Activated effector memory CD4-positive, alpha-beta T cell treated with anti-CD3 and anti-CD28 coated beads, Interleukin-2, amount 50 U/mL, for 16 hours (primary cell): ENCODE results near the gene C1QL4.
"Not testable (repeated sequence)": the region's sequence is repeated elsewhere in the genome, so short reads cannot be mapped to it uniquely, and the experiment has no call there.

Source experiments
- DNase-seq: peaks from one replicate; pipeline ENCODE4 v3.0.0-alpha.2; 2020

The C1QL4 gene

DNA sequence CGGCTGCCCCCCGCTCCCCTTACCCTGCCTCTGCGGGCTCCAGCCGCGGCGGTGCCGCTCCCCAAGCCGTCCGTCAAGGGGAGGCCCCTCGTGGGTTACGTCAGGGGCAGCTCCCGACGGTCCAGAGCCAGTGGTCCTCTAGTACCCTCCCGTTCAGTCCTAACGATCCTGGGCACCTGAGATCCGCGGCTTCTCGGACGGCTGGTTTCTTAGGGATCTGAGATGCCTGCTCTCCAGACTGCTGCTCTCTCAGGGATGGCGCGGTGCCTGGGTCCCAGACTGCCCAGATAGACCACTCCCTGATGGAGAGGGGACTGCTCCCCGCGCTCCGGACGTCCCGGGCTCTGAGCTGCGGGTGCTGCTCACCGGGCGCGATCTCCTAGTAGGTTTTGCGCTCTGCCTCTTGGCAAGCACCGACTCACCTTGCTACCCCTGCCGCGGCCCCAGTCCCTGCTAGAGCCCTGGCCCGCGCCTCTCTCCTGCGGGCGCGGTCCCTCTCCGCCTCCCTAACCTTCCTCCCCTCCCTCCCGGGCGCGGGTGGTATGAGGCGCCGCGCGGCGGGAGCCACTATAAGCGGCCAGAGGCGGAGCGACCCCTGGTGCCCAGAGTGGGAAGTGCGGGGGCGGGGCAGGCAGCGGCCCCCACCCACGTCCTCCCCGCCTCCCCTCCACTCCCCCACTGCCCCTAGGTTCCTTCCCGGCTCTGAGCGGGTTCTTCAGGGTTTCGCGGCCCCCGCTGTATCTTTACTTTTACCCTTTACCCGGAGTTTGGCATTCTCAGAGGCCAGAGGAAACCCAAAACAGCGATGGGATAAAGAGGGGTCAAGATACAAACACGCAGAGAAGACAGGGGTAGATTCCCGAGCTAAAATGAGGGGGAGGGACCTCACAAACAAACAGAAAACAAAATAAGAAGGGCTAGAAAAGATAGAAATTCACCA lies at the start of gene C1QL4:
TSS of gene C1QL4 (minus strand) at position 544 of the 940 bp plus-strand sequence. CDS start 711 bp downstream, outside the sequence.
- peak; percentile 96 for DNase-seq

DNA sequence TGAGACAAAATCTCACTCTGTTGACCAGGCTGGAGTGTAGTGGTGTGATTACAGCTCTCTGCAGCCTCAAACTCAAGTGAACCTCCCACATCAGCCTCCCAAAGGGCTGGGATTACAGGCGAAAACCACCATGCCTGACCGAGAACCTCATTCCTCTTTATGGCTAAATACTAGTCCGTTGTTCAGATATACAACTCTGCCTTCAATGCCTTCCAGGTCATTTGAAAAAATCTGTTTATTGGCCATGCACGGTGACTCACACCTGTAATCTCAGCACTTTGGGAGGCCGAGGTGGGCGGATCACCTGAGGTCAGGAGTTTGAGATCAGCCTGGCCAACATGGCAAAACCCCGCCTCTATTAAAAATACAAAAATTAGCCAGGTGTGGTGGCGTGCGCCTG lies 43.2 kb upstream of the C1QL4 start:
- DNase-seq = not testable (repeated sequence)

DNA sequence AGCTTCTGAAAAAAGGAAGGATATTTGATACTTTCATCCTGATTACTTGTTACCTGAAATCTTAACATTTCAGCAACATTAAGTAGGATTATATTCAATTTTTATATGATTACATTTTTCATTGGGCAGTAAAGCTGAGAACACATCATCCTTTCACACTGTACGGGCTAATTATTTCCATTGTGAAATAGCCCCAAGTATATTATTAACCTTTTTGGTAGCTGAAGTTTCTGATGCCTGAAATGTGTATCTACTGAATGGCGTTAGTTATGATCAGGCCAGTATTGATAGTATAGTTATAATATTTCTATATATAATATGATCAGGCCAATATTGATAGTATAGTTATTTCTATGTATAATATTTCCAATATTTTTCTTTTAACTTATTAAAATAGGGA lies 40.4 kb upstream of the C1QL4 start:
- no peak for DNase-seq

DNA sequence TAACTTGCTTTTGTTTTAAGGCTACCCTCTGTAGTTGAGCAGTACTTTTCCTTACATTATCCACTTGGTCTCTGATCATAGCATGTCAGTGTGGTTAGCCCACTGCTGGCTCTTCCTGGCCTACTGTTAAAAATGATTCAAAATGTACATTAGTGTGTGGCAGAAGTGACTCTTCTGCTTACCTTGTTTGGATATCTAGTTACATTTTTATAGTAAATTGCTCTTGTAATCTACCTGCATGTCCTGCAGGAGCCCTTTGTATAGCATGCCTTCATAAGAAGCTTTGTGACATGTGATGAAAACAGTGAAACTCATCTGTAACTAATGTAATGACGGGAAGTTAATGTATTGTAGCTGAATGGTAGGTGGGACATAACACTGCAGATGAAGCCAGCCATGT lies 38.4 kb upstream of the C1QL4 start:
- DNase-seq = no peak

DNA sequence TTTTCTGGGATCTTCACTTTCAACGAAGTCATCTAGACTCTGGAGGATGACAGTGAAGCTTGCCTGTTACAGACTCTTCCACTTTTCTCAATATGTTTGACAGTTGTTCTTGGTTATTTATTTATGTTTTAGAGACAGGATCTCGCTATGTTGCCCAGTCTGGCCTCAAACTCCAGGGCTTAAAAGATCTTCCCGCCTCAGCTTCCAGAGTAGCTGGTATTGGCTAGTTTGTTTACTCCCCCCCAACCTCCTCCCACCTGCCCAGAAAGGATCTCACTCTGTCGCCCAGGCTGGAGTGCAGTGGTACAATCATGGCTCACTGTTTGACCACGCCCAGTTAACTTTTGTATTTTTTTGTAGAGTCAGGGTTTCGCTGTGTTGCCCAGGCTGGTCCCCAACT lies 33.6 kb upstream of the C1QL4 start:
- no peak for DNase-seq

DNA sequence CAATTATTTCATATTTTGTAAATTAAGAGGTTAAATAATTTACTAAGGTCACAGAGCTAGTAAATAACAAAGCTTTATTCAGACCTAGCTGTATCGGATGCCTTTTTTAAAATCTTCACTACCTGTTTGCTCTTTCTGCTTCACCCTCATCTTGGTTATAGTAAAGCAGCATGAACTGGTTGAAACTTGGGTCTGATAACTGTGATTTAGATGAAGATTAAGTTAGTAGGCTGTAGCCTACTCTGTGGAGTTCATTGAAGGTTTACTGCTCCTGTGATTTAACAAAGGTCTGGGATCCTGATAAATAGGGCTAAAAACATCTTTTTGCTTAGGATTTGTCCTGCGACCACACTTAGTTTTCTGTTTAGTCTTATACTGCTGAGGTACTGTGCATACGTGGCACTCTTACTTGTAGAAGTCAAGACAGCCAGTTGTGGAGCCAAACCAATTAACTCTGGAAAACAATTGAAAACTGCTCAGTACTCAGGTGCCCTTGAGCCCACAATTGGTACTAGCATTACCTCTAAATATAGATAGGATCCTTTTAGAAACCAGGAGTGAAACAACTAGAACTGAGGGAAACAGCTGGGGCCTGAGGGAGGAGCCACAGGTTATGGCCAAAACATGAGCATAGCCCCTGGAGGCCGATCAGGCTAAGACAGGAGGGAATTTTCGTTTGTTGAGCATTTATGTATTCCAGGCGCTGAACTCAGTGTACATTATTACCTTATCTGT lies 32.6 kb upstream of the C1QL4 start:
- DNase-seq = peak; percentile 66

DNA sequence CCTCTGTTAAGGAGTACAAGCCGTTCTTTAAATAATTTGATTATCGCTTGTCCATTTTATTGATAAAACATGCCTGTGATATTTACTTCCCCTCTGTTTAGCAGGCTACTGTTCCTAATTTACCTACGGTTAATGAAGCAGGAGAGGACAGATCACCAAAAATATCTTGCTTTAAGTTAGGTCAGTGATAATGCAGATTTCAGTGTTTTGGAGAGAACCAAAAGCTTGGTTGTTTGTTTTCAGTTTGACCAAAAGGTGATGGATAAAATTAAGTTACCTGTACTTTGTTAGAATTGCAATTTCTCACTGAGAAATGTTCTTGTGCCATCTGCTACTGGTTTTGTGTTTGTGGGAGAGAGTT lies 31.2 kb upstream of the C1QL4 start:
- no peak for DNase-seq

DNA sequence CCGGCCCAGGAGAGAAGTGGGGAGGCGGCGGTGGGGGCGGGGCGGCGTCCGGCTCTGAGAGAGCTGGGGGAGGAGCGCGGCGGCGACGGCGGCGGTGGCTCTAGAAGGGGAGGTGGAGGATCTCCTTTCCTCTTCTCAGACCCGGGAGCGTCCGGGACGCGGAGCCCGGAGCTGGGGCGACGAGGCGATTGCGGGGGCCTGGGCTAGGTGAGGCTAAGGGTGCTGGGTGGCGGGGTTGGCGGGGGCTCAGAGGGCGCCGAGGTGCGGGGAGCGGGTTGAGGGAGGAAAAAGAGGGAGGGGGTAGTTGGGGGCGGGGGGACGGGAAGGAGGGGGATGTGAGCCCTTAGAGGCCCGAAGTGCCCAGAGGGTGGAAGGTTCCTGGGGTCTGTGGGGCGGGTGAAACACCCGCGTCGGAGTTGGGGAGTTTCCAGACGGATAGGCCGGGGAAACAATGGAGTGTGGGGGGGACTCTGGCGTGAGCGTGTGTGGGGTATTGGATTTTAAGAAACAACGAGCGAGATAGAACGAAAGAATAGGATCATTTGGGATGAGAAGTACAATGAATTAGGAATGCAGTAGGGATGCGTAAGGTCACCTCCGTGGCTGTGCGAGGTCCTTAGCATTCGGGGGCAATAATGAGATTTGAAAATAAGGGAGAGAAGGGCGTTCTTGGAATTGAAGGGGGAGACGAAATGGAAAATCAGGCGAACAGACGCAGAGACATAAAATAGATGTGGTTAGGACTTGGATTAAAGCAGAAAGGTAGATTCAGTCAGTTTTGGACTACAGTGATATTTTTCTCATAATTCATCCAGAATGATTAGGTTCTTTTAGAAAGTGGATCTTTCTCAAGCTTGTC lies 30.6 kb upstream of the C1QL4 start, which contains the start of gene SPATS2:
TSS of gene SPATS2 (plus strand) at position 82 of the 859 bp plus-strand sequence. CDS start 93,551 bp downstream, outside the sequence.
- DNase-seq = no peak

DNA sequence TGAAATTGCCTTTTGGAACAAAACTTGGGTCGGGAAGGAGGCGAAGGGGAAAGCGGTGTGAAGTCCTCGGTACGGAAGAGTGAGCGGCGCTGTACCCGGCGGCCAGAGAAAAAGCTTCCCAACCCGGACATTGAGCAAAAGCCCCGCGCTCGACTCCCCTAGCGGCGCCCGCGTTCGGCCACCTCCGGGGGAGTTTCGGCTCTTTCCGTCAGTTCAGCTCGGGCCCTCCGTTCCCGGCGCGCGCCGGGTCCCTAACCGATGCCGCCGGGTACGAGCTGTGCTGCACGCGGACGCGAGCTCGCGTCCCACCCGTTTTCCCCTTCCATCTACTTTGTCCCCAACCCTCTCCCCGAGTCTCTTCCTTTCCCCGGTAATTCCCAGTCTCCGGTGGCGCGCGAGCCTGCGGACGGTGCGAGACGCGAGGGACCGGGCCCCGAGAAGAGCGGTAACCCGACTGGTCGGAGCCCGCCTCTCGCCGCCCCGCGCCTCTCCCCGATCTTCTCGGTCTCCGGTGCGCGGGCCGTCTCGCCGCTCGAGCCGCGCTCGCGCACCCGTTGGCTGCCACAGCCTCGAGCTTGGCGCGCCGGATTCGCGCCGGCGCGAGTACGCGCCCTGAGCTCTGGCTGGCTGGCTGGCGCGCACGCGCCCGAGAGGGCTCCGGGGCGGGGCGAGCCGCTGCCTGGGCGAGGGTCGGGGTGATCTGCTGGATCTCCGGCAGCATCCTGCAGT lies 29.8 kb upstream of the C1QL4 start:
- peak; percentile 95 for DNase-seq

DNA sequence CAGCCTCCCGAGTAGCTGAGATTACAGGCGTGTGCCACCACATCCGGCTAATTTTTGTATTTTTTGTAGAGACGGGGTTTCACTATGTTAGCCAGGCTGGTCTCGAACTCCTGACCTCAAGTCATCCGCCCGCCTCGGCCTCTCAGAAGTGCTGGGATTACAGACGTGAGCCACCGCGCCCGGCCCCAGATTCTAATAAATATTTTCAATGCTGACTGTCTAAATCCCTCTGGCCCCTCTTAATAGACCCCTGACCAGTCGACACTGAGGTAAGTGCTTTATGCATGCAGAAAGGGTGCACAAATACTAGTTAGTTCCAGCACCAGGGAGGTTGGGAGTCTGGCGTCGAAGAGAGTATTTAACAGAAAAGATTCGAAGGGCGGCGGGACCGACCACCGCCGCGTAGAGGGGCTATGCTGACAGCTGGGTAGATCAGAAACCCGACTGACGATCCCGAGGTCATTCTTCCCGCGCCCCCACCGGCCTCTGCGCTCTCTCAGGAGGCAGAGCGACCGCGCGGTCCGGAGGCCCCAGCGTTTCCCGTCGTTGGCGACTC lies 29.2 kb upstream of the C1QL4 start:
- no peak for DNase-seq

DNA sequence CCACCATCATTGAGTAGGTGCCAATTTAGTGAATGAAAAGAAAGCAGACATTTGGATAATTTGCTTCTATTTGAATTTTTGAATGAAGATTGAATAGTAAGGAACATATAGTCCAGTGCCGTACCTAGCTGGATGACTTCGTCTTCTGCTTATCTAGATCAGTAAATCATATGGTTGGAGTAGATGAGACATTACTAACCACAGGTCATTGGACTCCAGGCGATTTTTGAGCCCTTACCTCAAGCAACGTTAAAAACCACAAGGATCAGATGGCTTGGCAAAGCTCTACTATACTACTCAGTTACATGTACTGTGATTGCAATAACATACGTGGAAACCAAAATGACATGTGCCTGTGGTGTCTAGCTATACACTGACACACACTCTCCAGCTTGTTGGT lies 28.6 kb upstream of the C1QL4 start:
- no peak for DNase-seq

DNA sequence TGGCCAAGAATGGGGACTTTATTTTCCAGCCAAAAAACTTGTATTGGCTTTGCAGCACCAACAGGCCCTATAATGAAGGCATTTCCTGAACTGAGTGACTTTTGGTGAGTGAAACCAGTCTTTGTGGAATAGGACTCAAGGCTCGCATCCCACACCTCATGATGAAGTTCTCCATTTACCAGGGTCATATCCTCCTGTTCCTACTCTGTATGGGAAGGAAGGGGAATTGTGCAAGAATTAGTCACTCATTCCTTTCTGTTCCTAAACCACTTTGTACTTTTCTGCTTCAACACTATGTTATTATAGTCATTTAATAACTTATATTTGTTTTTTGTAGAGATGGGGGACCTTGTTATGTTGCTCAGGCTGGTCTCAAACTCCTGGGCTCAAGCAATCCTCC lies 28.0 kb upstream of the C1QL4 start:
- DNase-seq = no peak

DNA sequence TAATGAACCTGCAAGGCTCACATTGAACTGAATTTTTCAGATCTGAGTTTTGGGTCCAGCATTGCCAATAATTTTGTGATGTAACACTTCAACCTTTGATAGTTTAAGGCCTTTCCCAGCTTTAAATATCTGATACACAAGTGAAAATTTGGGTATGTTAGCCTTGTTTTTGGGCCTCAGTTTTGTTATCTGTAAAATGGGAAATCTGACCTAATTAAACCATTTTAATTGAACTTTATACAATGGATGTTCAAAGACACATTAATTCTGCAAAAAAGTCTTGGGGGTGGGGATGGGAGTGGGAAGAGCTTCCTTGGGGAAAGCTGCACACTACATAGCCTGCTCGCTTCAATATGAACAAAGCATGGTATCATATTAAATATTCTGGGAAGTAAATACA lies 25.1 kb upstream of the C1QL4 start:
- DNase-seq = no peak

DNA sequence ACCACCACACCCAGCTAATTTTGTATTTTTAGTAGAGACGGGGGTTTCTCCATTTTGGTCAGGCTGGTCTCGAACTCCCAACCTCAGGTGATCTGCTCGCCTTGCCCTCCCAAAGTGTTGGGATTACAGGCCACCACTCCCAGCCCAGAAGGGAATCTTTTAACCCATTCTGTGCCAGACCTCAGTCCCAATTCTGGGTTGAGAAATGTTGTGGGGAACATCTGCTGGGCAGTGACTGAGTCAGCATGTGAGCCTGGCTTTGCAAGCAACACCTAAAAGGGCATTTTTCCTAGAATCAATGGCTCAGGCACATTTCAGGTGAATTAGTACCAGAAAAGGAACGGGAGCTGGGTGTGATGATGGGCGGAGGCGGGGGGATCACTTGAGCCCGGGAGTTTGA lies 22.7 kb upstream of the C1QL4 start:
- no peak for DNase-seq

DNA sequence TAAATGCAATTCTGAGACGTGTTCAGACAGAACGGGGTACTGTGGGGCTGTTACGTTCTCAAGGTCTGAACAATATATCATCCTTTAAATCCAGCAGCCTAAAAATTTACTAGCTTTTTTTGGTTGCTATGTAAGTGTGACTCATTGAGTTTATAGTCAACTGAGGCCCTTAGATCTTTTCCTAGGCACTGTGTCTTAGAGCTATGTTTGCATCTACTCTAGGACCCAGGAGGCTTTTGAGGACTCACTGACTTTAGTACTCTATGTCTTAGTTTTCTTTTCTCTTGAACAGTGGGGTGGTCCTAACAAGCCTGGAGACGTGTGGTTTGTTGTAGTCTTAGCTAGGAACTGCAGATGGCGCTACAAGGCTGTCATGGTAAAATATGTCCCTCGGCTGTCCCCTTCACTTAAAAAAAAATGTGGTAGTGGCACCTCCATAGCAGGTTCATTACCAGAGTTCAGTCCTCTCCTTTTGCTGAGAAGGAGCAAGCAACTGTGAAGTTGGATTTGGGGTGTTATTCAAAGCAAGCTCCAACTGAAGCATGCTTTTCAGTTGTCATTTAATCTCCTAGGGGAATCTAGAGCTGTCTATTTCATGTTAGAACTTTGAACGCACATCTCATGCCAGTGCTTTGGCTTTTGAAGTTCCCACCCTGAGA lies 21.6 kb upstream of the C1QL4 start:
- DNase-seq = peak; percentile 73

DNA sequence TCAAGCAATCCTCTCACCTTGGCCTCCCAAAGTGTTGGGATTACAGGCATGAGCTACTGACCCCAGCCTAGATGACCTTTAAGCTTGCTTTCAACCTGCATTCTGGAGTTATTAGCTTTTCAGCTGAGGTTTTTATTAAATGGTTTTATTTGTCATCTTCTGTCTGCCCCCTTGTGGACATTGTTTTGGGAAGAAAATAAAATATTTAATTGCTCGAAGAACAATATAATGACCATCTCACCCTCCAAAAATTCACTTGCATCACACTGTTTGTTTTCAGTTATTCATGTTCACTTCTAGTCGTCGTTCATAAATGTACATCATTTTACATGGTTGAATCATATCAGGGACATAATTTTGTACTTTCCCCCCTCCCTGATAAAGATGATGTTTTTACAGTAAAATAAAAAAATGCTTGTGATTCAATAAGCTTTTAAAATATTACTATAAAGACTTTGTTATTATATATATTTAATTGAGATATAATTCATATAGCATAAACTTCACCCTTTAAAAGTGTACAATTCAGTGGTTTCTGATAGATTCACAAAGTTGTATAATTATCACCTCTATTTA lies 20.2 kb upstream of the C1QL4 start:
- no peak for DNase-seq

DNA sequence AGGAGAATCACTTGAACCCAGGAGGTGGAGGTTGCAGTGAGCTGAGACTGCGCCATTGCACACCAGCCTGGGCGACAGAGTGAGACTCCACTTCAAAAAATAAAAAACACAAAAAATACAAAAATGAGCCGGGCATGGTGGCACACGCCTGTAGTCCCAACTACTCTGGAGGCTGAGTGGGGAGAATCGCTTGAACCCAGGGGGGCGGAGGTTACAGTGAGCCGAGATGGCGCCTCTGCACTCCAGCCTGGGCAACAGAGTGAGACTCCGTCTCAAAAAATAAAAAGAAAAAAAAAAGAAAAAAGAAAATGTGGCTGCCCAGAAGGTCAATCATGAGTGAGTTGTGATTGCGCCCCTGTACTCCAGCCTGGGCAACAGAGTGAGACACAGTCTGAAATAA lies 18.9 kb upstream of the C1QL4 start:
- peak; percentile 34 for DNase-seq

DNA sequence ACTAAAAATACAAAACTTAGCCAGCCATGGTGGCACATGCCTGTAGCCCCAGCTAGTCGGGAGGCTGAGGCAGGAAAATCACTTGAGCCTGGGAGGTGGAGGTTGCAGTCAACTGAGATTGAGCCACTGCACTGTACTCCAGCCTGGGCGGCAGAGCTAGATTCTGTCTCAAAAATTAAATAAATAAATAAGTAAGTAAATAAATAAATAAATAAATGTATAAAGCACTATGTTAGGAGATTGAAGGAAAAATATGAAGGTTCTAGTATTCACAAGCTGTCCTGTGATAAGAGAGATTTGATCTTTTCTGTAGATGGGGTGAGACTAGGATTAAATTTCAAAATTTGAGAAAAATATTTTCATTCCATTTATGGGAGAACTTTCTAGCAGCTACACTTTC lies 15.4 kb upstream of the C1QL4 start:
- no peak for DNase-seq

DNA sequence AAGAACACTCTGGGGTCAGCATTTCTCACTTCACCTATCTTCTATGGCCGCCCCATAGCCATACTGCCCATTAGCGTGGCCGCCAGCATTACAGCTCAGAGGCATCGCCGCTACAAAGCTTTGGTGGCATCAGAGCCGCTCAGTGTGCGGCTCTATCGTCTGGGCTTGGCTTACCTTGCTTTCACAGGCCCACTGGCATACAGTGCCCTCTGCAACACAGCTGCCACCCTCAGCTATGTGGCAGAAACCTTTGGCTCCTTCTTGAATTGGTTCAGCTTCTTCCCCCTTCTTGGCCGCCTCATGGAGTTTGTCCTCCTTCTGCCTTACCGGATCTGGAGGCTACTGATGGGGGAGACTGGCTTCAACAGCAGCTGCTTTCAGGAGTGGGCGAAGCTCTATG lies 12.3 kb upstream of the C1QL4 start:
- DNase-seq = no peak

DNA sequence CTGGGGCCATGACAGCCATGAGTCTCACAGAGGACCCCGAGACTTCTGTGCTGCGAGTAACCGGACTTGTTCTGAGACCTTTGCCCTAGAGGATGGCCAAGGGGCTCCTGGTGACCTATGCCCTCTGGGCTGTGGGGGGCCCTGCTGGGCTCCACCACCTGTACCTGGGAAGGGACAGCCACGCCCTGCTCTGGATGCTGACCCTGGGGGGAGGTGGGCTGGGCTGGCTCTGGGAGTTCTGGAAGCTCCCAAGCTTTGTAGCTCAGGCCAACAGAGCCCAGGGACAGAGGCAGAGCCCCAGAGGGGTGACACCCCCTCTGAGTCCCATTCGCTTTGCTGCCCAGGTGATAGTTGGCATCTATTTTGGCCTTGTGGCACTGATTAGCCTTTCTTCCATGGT lies 11.8 kb upstream of the C1QL4 start:
- DNase-seq = no peak
